B cell (primary cell): ENCODE measurements around the gene PHACTR4. TPM values are rescaled to one million over a fixed set of nuclear protein-coding genes. Genes with fewer than 3 reads are reported as not detected.

ENCODE experiments used
- ATAC-seq: fragments of 200-7000 bp; cut with Tn5 transposase; one replicate; pipeline ENCODE4 v1.10.0; 2021; ENCODE audit warnings: low read depth, mild to moderate bottlenecking, moderate number of reproducible peaks, moderate library complexity
- CTCF ChIA-PET: fragments of 350-600 bp; sonication (Branson Sonifier 250); formaldehyde crosslinking; loops from one replicate; lab custom pipeline; 2021; ENCODE audit warnings: antibody characterized with exemption, inconsistent platforms; lab: Charles Lee
- POLR2A ChIA-PET: fragments of 350-600 bp; sonication (Branson Sonifier 250); formaldehyde crosslinking; loops from one replicate; lab custom pipeline; 2021; ENCODE audit warnings: antibody characterized with exemption; lab: Charles Lee
- DNase-seq: peaks from one replicate; pipeline ENCODE4 v3.0.0; 2013
- H2AFZ ChIP-seq: 2 replicates; pipeline ENCODE4 v1.6.1; 2012; ENCODE audit warnings: mild to moderate bottlenecking, low read depth, low read length; ENCODE audit not compliant: insufficient read depth, poor library complexity, severe bottlenecking
- H3K27ac ChIP-seq, 2 donors: 1 replicate in 1 of 2; 2 replicates in 1 of 2; pipeline ENCODE4 v1.5.1; 2012 to 2013; ENCODE audit warnings: low read length in 2 of 2, mild to moderate bottlenecking in 2 of 2, moderate library complexity in 1 of 2
- H3K27me3 ChIP-seq, 4 experiments: fragments of 200-600 bp in 1 of 4; sonication (generic) in 1 of 4; replicated peaks in 1 of 4; 1 replicate in 2 of 4; 2 replicates in 2 of 4; pipeline versions ENCODE4 v1.6.1 to v1.7.0; 2013 to 2016; ENCODE audit warnings: low read length in 3 of 4, mild to moderate bottlenecking in 2 of 4, mixed read lengths in 1 of 4, moderate library complexity in 1 of 4; ENCODE audit not compliant: insufficient read depth in 4 of 4, control insufficient read depth in 3 of 4; ENCODE audit errors: control extremely low read depth in 1 of 4
- H3K36me3 ChIP-seq, 2 experiments: replicated peaks in 1 of 2; 1 replicate in 1 of 2; 2 replicates in 1 of 2; pipeline versions ENCODE4 v1.6.1 to v1.7.1; 2013; ENCODE audit warnings: low read length in 1 of 2; ENCODE audit not compliant: insufficient read depth in 2 of 2, control insufficient read depth in 1 of 2; ENCODE audit errors: control extremely low read depth in 1 of 2, extremely low read depth in 1 of 2
- H3K4me1 ChIP-seq, 2 donors: fragments of 200-600 bp in 1 of 2; sonication (generic) in 1 of 2; 1 replicate in 1 of 2; 2 replicates in 1 of 2; pipeline versions ENCODE4 v1.5.1 to v1.6.1; 2013 to 2017; ENCODE audit warnings: low read length in 2 of 2; ENCODE audit not compliant: control insufficient read depth in 2 of 2, insufficient read depth in 2 of 2
- H3K4me2 ChIP-seq: replicated peaks from 2 replicates; pipeline ENCODE3; 2012; ENCODE audit warnings: mild to moderate bottlenecking, low read depth, low read length; ENCODE audit not compliant: poor library complexity, severe bottlenecking
- H3K4me3 ChIP-seq, 5 experiments: fragments of 200-600 bp in 1 of 5; sonication (generic) in 1 of 5; 1 replicate in 3 of 5; 2 replicates in 2 of 5; pipeline versions ENCODE4 v1.5.1 to v1.7.0; 2011 to 2016; ENCODE audit warnings: low read length in 4 of 5, mild to moderate bottlenecking in 4 of 5, low read depth in 2 of 5, control low read depth in 1 of 5, moderate library complexity in 1 of 5; ENCODE audit not compliant: insufficient read depth in 1 of 5; ENCODE audit errors: control extremely low read depth in 1 of 5, extremely low read depth in 1 of 5
- H3K79me2 ChIP-seq: fragments of 200-600 bp; sonication (generic); one replicate; pipeline ENCODE4 v1.6.0; 2016; ENCODE audit warnings: low read length; ENCODE audit not compliant: control insufficient read depth, insufficient read depth
- H3K9ac ChIP-seq: fragments of 200-600 bp; sonication (generic); 2 replicates; pipeline ENCODE4 v1.6.1; 2017; ENCODE audit warnings: mild to moderate bottlenecking, low read length, moderate library complexity
- H3K9me3 ChIP-seq, 3 donors: one replicate each; pipeline versions ENCODE4 v1.6.1 to v1.7.1; 2013; ENCODE audit warnings: low read length in 2 of 3; ENCODE audit not compliant: control insufficient read depth in 2 of 3, insufficient read depth in 1 of 3; ENCODE audit errors: control extremely low read depth in 1 of 3
- H4K20me1 ChIP-seq: 2 replicates; pipeline ENCODE4 v1.6.0; 2012; ENCODE audit warnings: mild to moderate bottlenecking, low read length; ENCODE audit not compliant: insufficient read depth, control insufficient read depth, poor library complexity, severe bottlenecking
- H3K27ac Mint-ChIP-seq: one replicate; pipeline ENCODE4 v1.8.0; 2021; ENCODE audit warnings: mixed read lengths
- H3K27me3 Mint-ChIP-seq: one replicate; pipeline ENCODE4 v1.8.0; 2021; ENCODE audit warnings: mixed read lengths
- H3K4me1 Mint-ChIP-seq: one replicate; pipeline ENCODE4 v1.8.0; 2021; ENCODE audit warnings: mixed read lengths
- H3K4me3 Mint-ChIP-seq: one replicate; pipeline ENCODE4 v1.8.0; 2021; ENCODE audit warnings: mixed read lengths
- H3K9me3 Mint-ChIP-seq: one replicate; pipeline ENCODE4 v1.8.0; 2022; ENCODE audit warnings: mixed read lengths; ENCODE audit not compliant: insufficient read depth
- CTCF ChIP-seq: fragments of 200-600 bp; IDR thresholded peaks from one replicate; pipeline ENCODE4 v1.8.0; 2022; ENCODE audit warnings: antibody characterized with exemption, mild to moderate bottlenecking
- EZH2 ChIP-seq: IDR thresholded peaks from 2 replicates; pipeline ENCODE4 v1.6.1; 2012; ENCODE audit warnings: borderline replicate concordance, low read depth, mild to moderate bottlenecking, moderate library complexity, low read length; ENCODE audit not compliant: insufficient read depth, poor library complexity, severe bottlenecking
- WGBS: methylation state at CpG from one replicate; pipeline ENCODE4 v1.1.5; 2013; ENCODE audit warnings: missing lambda C conversion rate; ENCODE audit not compliant: insufficient coverage; 5-methylcytosine and 5-hydroxymethylcytosine counted together
- intact Hi-C: fragments of 100-400 bp; cut with micrococcal nuclease; formaldehyde crosslinking; loops from one replicate; pipeline ENCODE4 v1.10.0; 2022
- polyA plus RNA-seq: library from polyadenylated mRNA; depleted of rRNA; stranded (reverse); fragments of >200 nt; gene quantifications from 2 replicates; pipeline ENCODE4 v1.2.3, GENCODE V29; 2012
- total RNA-seq, 2 donors: library from RNA; stranded (reverse); fragments of 120-200 nt in 1 of 2; gene quantifications; 1 replicate in 1 of 2; 2 replicates in 1 of 2; pipeline versions ENCODE4 v1.2.3 to v1.2.4, GENCODE V29; 2013 to 2022

The PHACTR4 gene
- total and polyA plus RNA-seq, 2 donors (not counting 1 experiment from before 2014, with no cell fraction given) = 9.8 to 41.6 TPM

DNA sequence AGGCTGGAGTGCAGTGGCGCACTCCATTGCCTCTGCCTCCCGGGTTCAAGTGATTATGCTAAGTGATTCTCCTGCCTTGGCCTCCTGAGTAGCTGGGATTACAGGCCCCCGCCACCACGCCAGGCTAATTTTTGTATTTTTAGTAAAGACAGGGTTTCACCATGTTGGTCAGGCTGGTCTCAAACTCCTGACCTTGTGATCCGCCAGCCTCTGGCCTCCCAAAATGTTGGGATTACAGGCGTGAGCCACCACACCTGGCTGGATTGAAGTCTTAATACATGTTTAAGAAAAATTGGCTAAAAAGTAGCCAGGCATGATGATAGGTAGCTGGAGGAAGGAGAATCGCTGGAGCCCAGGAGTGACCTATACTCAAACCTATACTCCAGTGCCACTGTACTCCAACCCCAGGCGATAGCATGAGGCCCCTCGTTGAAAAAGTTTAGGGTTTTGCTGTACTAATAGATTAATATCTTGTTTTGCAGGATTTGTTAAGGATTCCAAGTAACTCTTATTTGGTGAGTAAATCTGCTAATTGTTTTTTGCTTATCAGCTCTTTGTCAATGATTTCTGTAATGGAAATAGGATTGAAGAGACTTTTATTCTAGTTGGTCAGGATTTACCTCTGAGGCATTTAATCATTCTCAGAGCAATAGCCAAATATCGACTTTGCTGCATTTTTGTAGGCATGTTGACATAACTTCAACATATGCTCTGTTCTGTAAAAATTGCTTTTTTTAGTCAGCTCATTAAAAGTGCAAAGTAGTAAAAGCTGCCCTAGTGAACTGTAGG is 138.3 kb downstream of the PHACTR4 start:
- Histone ChIP-seq H3K79me2 (peaks cover 53% of the 10 kb centered on the region), H3K27ac (peak overlapping the region in 1 of 2 donors; percentile 65), H3K4me3 (peak overlapping the region; percentile 60 to 84 (median 80)), H4K20me1 (peaks cover 62% of the 10 kb centered on the region), H3K4me2 (peak overlapping the region; percentile 75), H3K36me3 (peaks cover 21 to 46% of the 10 kb centered on the region in 2 experiments), H2AFZ (no peak overlapping the region), H3K27me3 (no peaks in the 10 kb centered on the region), H3K9ac (peak overlapping the region; percentile 86), H3K9me3 (peaks cover 0 to 5% (median 0%) of the 10 kb centered on the region in 3 donors), H3K4me1 (peaks cover 47 to 60% of the 10 kb centered on the region in 2 donors)
- ATAC-seq (no peak), DNase-seq (no peak)
- WGBS = 9% methylated on average over 6 of the region's 10 CpGs
- Mint-ChIP-seq H3K9me3 (no peaks in the 10 kb centered on the region), H3K4me1 (peaks cover 57% of the 10 kb centered on the region), H3K27me3 (no peaks in the 10 kb centered on the region), H3K27ac (peak overlapping the region; percentile 98), H3K4me3 (peak overlapping the region; percentile 97)
- intact Hi-C loops = loop anchor here (5.0 kb wide), 2 partner anchors 379 to 674 kb away; partner anchors contain the start of gene SRSF4
- ChIA-PET POLR2A (interaction anchor here (0.6 to 1.7 kb wide), 6 partner anchors 72 to 1071 kb away, joined by 3 to 5 read pairs (median 4); partner anchors contain the start of genes SRSF4 and YTHDF2), CTCF (interaction anchor here (0.5 to 4.3 kb wide), 7 partner anchors 10 to 369 kb away, joined by 3 to 24 read pairs (median 5); no protein-coding TSS in a partner anchor)
- no peak for TF ChIP-seq CTCF
- no peak for TF ChIP-seq EZH2
